HG03039 (cell line): ENCODE data around the gene MATN1.
"Not testable (repeated sequence)": the region's sequence is repeated elsewhere in the genome, so short reads cannot be mapped to it uniquely, and the experiment has no call there.

Experiments
- ATAC-seq: cut with Tn5 transposase; IDR thresholded peaks from one replicate; pipeline ENCODE4 v1.9.1; 2021; ENCODE audit warnings: mild to moderate bottlenecking, moderate library complexity; ENCODE audit not compliant: unreplicated experiment

MATN1 gene

GRCh38 chr1:30700528-30701257, 22.7 kb downstream of the MATN1 start:
- no peak for ATAC-seq

DNA sequence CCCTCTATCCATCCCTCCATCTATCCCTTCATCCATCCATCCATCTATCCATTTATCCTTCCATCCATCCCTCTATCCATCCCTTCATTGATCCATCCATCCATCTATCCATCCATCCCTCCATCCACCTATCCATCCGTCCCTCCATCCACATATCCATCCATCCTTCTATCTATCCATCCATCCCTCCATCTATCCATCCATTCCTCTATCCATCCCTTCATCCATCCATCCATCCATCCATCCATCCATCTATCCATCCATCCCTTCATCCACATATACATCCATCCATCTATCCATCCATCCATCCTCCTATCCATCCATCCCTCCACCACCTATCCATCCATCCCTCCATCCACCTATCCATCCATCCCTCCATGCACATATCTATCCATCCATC, 23.6 kb downstream of the MATN1 start:
- no peak for ATAC-seq

- ATAC-seq: no peak
Observed at GRCh38 chr1:30698401-30698981, 24.9 kb downstream of the MATN1 start.

DNA sequence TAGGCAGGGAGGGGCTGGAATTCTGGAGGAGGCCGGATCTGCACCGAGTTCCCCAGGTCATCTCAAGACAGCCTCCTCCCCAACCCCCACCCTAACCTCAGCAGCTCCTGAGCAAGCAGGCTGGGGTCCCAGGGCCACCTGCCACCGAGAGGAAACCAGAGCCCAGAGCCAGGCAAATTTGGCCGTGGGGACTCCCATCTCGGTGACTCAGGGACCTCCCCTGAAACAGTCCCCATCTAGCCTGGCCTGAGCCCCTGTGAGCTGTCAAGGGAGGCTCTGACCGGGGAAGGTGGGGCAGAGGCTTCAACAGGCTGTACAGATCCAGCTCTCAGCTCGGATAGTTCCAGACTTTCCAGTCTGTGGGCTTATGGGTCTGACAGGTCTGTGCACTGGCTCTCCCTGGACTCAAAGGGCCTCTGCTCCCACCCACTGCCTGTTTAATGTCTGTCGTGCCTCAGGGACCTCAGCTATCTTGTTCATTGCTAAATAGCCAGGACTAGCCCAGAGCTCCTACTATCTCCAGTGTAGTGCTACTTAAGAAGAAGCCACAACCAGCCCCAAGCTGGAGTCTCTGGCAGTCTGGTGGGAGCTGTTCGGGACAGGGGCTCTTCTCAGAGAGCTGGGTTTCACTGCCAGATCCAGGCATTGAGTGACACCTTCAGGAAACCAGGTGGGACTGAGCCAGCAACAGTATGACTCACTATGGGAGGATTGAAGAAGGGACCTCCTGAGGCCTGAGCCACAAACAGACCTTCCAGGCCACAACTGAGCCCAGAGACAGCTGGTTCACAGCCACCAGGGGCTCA, 25.6 kb downstream of the MATN1 start:
- ATAC-seq: no peak

GRCh38 chr1:30696831-30697230, 26.6 kb downstream of the MATN1 start:
- ATAC-seq: no peak

DNA sequence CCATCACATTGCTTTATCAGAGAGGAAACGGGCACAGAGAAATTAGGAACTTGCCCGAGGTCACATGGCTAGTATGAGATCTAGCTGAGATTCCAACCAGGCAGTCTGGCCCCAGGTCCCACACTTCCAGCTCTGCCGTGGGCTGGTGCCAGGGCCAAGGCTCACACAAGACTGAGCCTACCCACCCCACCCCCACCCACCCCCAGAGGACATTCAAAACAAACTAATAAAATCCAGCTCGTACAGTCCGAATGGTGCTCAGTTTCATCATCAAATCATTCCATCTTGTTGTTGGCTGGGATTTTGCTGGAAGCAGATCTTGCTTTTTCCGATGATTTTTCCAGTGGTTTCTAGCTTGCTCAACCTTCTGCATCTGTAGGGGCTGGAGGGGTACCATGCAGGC, 27.9 kb downstream of the MATN1 start:
- ATAC-seq: no peak

GRCh38 chr1:30694280-30695175, 28.9 kb downstream of the MATN1 start:
- no peak for ATAC-seq

DNA sequence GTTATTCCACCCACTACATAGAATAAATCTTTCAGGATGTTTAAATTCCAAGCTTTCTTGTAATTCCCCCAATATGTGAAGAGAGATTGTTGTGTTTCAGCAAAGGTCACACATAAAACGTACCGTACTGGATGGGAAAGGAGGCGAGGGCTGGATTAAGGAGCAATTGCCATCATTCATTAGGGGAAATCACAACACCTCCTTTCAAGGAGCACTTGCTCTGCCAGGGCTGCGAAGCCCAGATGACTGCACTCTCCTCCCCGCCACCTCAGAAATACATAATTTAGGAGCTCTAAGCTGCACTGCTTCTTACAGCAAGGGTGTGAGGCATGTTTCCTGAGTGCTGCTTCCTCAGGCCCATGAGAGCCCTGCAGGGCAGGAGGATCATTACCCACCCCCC, 29.6 kb downstream of the MATN1 start:
- ATAC-seq: no peak

DNA sequence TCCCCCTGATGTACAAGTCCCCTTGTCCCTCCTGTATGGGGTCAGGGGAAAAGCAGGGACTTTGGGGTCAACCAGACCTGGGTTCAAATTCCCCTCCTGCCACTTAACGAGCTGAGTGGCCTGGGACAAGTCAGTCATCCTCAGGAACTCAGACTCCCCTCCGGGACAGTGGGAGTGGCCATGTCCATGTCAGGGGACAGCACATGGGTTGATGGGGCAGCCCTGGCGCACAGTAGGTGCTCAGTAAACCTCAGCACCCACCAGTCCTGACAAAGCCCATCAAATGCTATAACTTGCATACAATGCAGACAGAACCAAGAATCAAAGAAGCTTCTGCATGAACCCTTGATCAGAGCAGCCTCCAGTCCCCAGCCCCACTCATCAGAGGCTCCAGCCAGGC, 30.0 kb downstream of the MATN1 start:
- no peak for ATAC-seq

GRCh38 chr1:30692948-30693301, 30.5 kb downstream of the MATN1 start:
- no peak for ATAC-seq

DNA sequence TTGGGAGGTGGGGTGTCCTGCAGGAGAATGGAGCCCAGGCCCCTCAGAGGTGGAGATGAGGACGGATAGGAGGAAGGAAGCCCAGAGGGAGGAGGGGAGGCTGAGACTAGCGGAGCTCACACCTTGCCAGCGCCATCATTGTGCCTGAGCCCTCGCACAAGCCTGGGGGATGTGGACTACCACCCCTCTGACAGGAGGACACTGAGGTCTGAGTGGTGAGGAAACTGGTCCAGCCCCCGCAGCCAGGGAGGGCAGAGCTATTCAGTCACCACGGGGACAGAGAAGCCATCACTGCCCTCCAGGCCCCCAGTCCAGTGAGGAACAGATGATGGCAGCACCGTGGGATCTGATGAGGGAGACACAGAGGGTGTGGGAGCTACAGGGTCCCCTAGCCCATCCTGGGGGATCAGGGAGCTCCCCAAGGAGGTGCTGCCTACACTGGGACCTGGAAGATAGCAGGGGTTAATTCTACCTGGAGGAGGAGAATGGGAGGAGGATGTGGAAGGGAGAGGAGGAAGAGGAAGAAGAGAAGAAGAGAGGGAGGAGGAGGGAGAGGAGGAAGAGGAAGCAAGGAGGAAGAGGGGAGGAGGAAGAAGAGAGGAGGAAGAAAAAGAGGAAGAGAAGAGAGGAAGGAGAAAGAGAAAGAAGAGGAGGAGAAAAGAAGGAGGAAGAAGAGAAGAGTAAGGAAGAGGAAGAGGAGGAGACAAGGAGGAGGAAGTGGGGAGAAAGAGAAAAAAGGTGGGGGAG, 31.0 kb downstream of the MATN1 start:
- no peak for ATAC-seq

GRCh38 chr1:30691480-30691879, 31.9 kb downstream of the MATN1 start:
- no peak for ATAC-seq

- ATAC-seq: no peak
Observed at GRCh38 chr1:30689901-30690645, 33.3 kb downstream of the MATN1 start.

GRCh38 chr1:30688920-30689794, 34.2 kb downstream of the MATN1 start:
- no peak for ATAC-seq

DNA sequence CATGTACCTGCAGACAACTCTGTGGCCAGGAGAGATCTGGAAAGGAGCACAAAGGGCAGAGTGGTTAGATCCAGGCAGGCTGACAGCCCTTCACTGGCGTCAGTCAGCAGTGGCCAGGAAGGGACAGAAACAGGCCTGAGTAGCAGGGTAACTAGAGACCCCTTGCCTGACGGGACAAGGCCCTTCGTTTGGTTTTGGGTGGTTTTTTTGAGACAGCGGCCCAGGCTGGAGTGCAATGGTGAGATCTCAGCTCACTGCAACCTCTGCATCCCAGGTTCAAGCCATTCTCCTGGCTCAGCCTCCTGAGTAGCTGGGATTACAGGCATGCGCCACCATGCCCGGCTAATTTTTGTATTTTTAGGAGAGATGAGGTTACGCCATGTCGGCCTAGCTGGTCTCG, 34.9 kb downstream of the MATN1 start:
- not testable (repeated sequence) for ATAC-seq

DNA sequence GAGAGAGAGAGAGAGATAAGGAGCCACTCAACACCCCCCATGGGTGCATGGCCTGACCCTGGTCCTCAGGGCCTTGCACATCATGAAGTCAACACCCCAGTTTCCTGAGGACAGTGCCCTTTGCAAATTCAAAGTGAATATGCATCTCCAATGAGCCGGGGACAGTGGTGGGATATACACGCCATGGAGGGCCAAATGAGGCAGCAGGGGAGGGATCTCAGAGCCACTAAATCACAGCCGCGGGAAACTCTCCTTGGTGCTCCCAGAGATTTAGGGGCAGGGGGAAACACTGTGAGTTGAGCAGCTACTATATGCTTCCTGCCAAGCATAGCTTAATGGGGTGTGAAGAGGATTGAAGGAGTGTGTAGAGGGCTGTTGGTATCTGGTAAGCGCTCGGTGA, 35.5 kb downstream of the MATN1 start:
- no peak for ATAC-seq

GRCh38 chr1:30686236-30686935, 37.0 kb downstream of the MATN1 start:
- ATAC-seq: no peak

- ATAC-seq: no peak
Observed at GRCh38 chr1:30685796-30686165, 37.6 kb downstream of the MATN1 start.
